Esophagus squamous epithelium (tissue), 5 donors: ENCODE measurements around the gene P2RY4. TPM values are rescaled to one million over a fixed set of nuclear protein-coding genes. Genes with fewer than 3 reads are reported as not detected.
"Not testable (repeated sequence)": the region's sequence is repeated elsewhere in the genome, so short reads cannot be mapped to it uniquely, and the experiment has no call there.

Source experiments
- DNase-seq: peaks from one replicate; lab custom pipeline; 2025; lab: John Stamatoyannopoulos, UW
- H3K27ac ChIP-seq, 4 donors: fragments of 200-600 bp; sonication (generic); one replicate each; pipeline ENCODE4 v1.5.1; 2016 to 2019; ENCODE audit warnings: mild to moderate bottlenecking in 1 of 4
- H3K27me3 ChIP-seq, 4 donors: fragments of 200-600 bp; sonication (generic); 1 replicate in 3 of 4; 2 replicates in 1 of 4; pipeline versions ENCODE4 v1.5.1 to v1.6.0; 2017 to 2021; ENCODE audit warnings: antibody characterized with exemption in 1 of 4
- H3K36me3 ChIP-seq, 3 donors: fragments of 200-600 bp; sonication (generic); one replicate each; pipeline ENCODE4 v1.5.1; 2016 to 2019
- H3K4me1 ChIP-seq, 3 donors: fragments of 200-600 bp; sonication (generic); one replicate each; pipeline ENCODE4 v1.5.1; 2017 to 2019
- H3K4me3 ChIP-seq, 4 donors: fragments of 200-600 bp; sonication (generic); 1 replicate in 3 of 4; 2 replicates in 1 of 4; pipeline ENCODE4 v1.5.1; 2016 to 2019; ENCODE audit warnings: mild to moderate bottlenecking in 2 of 4, moderate library complexity in 1 of 4
- H3K9me3 ChIP-seq, 3 donors: fragments of 200-600 bp; sonication (generic); one replicate each; pipeline ENCODE4 v1.5.1; 2016 to 2019
- POLR2A ChIP-seq, 4 donors: fragments of 450-650 bp; IDR thresholded peaks; one replicate each; pipeline ENCODE4 v1.6.1; 2017; ENCODE audit warnings: antibody characterized with exemption in 4 of 4, mild to moderate bottlenecking in 4 of 4, moderate library complexity in 3 of 4
- WGBS, 2 donors: methylation state at CpG; one replicate each; pipeline ENCODE4 v1.1.5; 2018; 5-methylcytosine and 5-hydroxymethylcytosine counted together
- intact Hi-C: fragments of 100-400 bp; cut with DNase I; formaldehyde crosslinking; loops from one replicate; pipeline ENCODE4 v1.15.0; 2022
- total RNA-seq, 4 donors: library from RNA; depleted of rRNA; stranded (reverse); fragments of >200 nt; gene quantifications; one replicate each; pipeline ENCODE4 v1.1.0, GENCODE V29; 2016
- TF ChIP-seq, protein P1 (sequence below), 6 experiments: fragments of 450-650 bp in 4 of 6; fragments of 200-600 bp in 2 of 6; sonication (generic) in 2 of 6; IDR thresholded peaks; one replicate each; pipeline ENCODE4 v1.5.1; 2016 to 2019; ENCODE audit warnings: antibody characterized with exemption in 6 of 6, mild to moderate bottlenecking in 4 of 6, moderate library complexity in 4 of 6
- donor health status: DM: yes; HTN: yes; CAD: no.

P2RY4 gene
- total RNA-seq, 4 donors from 2014 or later: 0.95 TPM; not detected in 3

- H3K36me3 ChIP-seq: no peaks in the 10 kb centered on the region
- H3K27me3 ChIP-seq: no peaks in the 10 kb centered on the region
- DNase-seq: no peak
- intact Hi-C loops: no loop called here
- H3K4me3 ChIP-seq: no peak overlapping the region
- no peaks in the 10 kb centered on the region for H3K4me1 ChIP-seq
- H3K9me3 ChIP-seq: no peaks in the 10 kb centered on the region
- 63 to 71% methylated on average over 1 to 2 of the region's 4 CpGs for WGBS, 2 donors
- no peak for TF ChIP-seq POLR2A (IDR thresholded peaks at IDR 0.05)
- TF ChIP-seq, protein P1, sequence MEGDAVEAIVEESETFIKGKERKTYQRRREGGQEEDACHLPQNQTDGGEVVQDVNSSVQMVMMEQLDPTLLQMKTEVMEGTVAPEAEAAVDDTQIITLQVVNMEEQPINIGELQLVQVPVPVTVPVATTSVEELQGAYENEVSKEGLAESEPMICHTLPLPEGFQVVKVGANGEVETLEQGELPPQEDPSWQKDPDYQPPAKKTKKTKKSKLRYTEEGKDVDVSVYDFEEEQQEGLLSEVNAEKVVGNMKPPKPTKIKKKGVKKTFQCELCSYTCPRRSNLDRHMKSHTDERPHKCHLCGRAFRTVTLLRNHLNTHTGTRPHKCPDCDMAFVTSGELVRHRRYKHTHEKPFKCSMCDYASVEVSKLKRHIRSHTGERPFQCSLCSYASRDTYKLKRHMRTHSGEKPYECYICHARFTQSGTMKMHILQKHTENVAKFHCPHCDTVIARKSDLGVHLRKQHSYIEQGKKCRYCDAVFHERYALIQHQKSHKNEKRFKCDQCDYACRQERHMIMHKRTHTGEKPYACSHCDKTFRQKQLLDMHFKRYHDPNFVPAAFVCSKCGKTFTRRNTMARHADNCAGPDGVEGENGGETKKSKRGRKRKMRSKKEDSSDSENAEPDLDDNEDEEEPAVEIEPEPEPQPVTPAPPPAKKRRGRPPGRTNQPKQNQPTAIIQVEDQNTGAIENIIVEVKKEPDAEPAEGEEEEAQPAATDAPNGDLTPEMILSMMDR (IDR thresholded peaks at IDR 0.05): no peak
- no peak overlapping the region for H3K27ac ChIP-seq
Measured at GRCh38 chrX:70231666-70232065, 28.3 kb downstream of the P2RY4 start.

DNA sequence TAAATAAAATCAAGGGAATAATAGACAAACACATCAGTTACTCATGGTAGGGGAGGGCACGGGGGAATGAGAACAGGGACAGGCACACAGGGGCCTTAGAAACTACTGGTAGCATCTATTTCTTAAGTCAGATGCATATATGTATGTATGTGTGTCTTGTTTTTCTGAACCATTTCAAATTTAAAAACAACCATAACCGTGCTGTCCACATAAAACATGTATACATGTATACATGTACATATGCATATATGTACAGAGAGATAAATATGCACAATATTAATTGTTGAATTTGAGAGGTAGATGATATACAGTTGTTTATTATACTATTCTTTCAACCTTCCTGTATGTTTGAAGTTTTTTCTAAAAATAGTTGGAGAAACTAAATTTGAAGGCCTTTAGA, 33.3 kb downstream of the P2RY4 start:
- 55 to 91% methylated on average over 2 of the region's 2 CpGs for WGBS, 2 donors

DNA sequence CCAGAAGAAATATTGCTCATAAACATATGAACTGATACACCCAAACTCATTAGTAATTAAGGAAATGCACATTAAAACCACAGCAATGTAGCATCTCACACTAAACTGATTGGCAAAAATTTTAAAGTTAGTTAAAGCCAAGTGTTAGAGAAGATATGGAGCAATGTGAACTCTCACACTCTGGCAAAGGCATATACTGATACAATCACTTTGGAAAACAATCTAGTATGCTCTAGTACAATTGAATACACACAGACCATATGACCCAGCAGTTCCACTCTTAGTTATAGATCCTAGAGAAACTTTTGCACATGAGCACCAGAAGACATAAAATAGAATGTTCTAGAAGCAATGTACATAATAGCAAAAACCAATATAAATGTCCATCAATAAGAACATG, 34.0 kb downstream of the P2RY4 start:
- intact Hi-C loops: no loop called here
- TF ChIP-seq, protein P1 (IDR thresholded peaks at IDR 0.05): no peak
- no peak for TF ChIP-seq POLR2A (IDR thresholded peaks at IDR 0.05)
- no peaks in the 10 kb centered on the region for H3K4me1 ChIP-seq

More for the DNA sequence above, 33.3 kb downstream of the P2RY4 start:
- Histone ChIP-seq H3K4me1 (no peaks in the 10 kb centered on the region), H3K9me3 (no peaks in the 10 kb centered on the region), H3K27ac (no peak overlapping the region), H3K27me3 (no peaks in the 10 kb centered on the region), H3K4me3 (no peak overlapping the region), H3K36me3 (no peaks in the 10 kb centered on the region)
- intact Hi-C loops: no loop called here
- DNase-seq: no peak
- TF ChIP-seq, protein P1 (IDR thresholded peaks at IDR 0.05): no peak
- TF ChIP-seq POLR2A (IDR thresholded peaks at IDR 0.05): no peak

DNA sequence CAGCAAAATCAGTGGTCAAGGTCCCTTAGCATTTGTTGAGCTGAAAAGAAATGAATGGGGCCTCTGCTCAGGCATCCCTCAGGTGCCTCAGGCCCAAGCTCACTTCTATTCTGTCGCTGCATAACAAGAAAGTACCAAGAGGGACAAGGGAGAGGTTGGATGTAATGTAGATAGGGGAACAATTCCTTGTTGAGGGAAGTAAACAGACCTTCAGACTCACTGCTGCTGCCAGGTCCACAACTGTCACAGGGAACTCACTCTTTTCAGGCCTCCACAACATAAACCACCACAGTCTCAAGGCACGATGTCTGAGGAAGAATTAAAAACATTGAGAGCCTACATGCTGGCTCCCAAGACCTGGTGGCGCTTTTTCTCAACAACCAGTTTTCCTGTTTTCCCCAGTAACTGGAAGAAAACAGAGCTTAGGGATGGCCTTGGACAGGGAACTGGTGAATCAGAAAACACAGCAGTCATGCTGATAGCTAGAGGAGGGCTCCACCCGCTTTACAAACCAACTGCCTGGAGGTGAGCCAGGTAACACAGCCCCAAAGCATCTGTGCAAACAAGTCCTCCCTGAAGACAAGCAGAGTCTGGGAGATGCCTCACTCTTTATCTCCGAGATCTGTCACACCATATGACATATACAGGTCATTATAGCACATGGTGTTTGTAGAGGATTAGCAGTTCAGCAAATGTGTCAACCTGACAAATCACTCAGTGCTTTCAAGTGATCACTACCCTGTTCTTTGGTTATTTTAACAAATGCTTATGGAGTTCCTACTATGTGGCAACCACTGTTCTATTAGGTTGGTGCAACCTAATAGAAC, 39.9 kb downstream of the P2RY4 start:
- TF ChIP-seq, protein P1 (IDR thresholded peaks at IDR 0.05): no peak
- TF ChIP-seq POLR2A (IDR thresholded peaks at IDR 0.05): no peak
- H3K4me1 ChIP-seq: peaks cover 0 to 11% (median 0%) of the 10 kb centered on the region in 3 donors
- no peaks in the 10 kb centered on the region for H3K27me3 ChIP-seq
- H3K4me3 ChIP-seq: no peak overlapping the region
- no peaks in the 10 kb centered on the region for H3K36me3 ChIP-seq
- H3K27ac ChIP-seq: peak overlapping the region in 1 of 4 donors; percentile 70
- H3K9me3 ChIP-seq: no peaks in the 10 kb centered on the region
- intact Hi-C loops: no loop called here
- DNase-seq: no peak
- 0 to 44% methylated on average over 2 to 5 of the region's 5 CpGs for WGBS, 2 donors

More for the DNA sequence above, 34.0 kb downstream of the P2RY4 start:
- no peaks in the 10 kb centered on the region for H3K27me3 ChIP-seq
- no peaks in the 10 kb centered on the region for H3K9me3 ChIP-seq
- no peak for DNase-seq
- H3K4me3 ChIP-seq: no peak overlapping the region
- no peaks in the 10 kb centered on the region for H3K36me3 ChIP-seq
- H3K27ac ChIP-seq: no peak overlapping the region

GRCh38 chrX:70209570-70209969, 50.4 kb downstream of the P2RY4 start:
- intact Hi-C loops, H3K27ac ChIP-seq, H3K36me3 ChIP-seq, H3K4me1 ChIP-seq, H3K27me3 ChIP-seq, DNase-seq, H3K4me3 ChIP-seq, H3K9me3 ChIP-seq: not testable (repeated sequence)
- 33 to 62% methylated on average over 3 to 6 of the region's 6 CpGs for WGBS, 2 donors
